ENCODE results near the gene KIF7. TPM values are rescaled to one million over a fixed set of nuclear protein-coding genes. Genes with fewer than 3 reads are reported as not detected.

Gene KIF7
- total RNA-seq, 1 experiment from 2014 or later, result 2.7 TPM

GRCh38 chr15:89631902-89632264 is 23.4 kb downstream of the KIF7 start:
- TF ChIP-seq CTCF (IDR thresholded peaks at IDR 0.05; ENCODE audit: unreplicated experiment), result no peak
- no peak overlapping the region for H3K4me3 Mint-ChIP-seq (ENCODE audit: unreplicated experiment)
- peaks cover 33% of the 10 kb centered on the region for H3K36me3 Mint-ChIP-seq (ENCODE audit: insufficient read depth, unreplicated experiment)
- no peak for DNase-seq (ENCODE audit: unreplicated experiment)
- H3K9me3 Mint-ChIP-seq (ENCODE audit: unreplicated experiment), result peaks cover 7% of the 10 kb centered on the region
- H3K27ac Mint-ChIP-seq (ENCODE audit: low read depth, unreplicated experiment), result no peak overlapping the region
- no peaks in the 10 kb centered on the region for H3K4me1 Mint-ChIP-seq (ENCODE audit: insufficient read depth, unreplicated experiment)
- ChIA-PET POLR2A (no interaction called here), CTCF (interaction anchor here (0.6 kb wide), 1 partner anchor 25 kb away, joined by 3 read pairs; no protein-coding TSS in a partner anchor)
- intact Hi-C loops (cut with micrococcal nuclease), result no loop called here
- no peaks in the 10 kb centered on the region for H3K27me3 Mint-ChIP-seq (ENCODE audit: insufficient read depth, unreplicated experiment)
- BruUV-seq (replicated peaks), result no TSS peak

- Mint-ChIP-seq H3K36me3 (ENCODE audit: insufficient read depth, unreplicated experiment) (peaks cover 37% of the 10 kb centered on the region), H3K9me3 (ENCODE audit: unreplicated experiment) (peaks cover 7% of the 10 kb centered on the region), H3K4me1 (ENCODE audit: insufficient read depth, unreplicated experiment) (no peaks in the 10 kb centered on the region), H3K4me3 (ENCODE audit: unreplicated experiment) (no peak overlapping the region), H3K27ac (ENCODE audit: low read depth, unreplicated experiment) (no peak overlapping the region), H3K27me3 (ENCODE audit: insufficient read depth, unreplicated experiment) (no peaks in the 10 kb centered on the region)
- ChIA-PET CTCF (interaction anchor here (0.7 to 1.2 kb wide), 2 partner anchors 13 to 15 kb away, joined by 3 read pairs; no protein-coding TSS in a partner anchor), POLR2A (no interaction called here)
- no peak for TF ChIP-seq CTCF (IDR thresholded peaks at IDR 0.05; ENCODE audit: unreplicated experiment)
- no TSS peak for BruUV-seq (replicated peaks)
- intact Hi-C loops (cut with micrococcal nuclease), result no loop called here
- no peak for DNase-seq (ENCODE audit: unreplicated experiment)
Observed at GRCh38 chr15:89630974-89631901, 24.0 kb downstream of the KIF7 start.

- Mint-ChIP-seq H3K36me3 (ENCODE audit: insufficient read depth, unreplicated experiment) (peaks cover 40% of the 10 kb centered on the region), H3K4me3 (ENCODE audit: unreplicated experiment) (no peak overlapping the region), H3K27ac (ENCODE audit: low read depth, unreplicated experiment) (no peak overlapping the region), H3K4me1 (ENCODE audit: insufficient read depth, unreplicated experiment) (no peaks in the 10 kb centered on the region), H3K27me3 (ENCODE audit: insufficient read depth, unreplicated experiment) (no peaks in the 10 kb centered on the region), H3K9me3 (ENCODE audit: unreplicated experiment) (peaks cover 3% of the 10 kb centered on the region)
- ChIA-PET CTCF (interaction anchor here (0.5 to 1.2 kb wide), 3 partner anchors 12 to 130 kb away, joined by 3 to 4 read pairs (median 3); no protein-coding TSS in a partner anchor), POLR2A (no interaction called here)
- no peak for TF ChIP-seq CTCF (IDR thresholded peaks at IDR 0.05; ENCODE audit: unreplicated experiment)
- intact Hi-C loops (cut with micrococcal nuclease), result no loop called here
- DNase-seq (ENCODE audit: unreplicated experiment), result no peak
- no TSS peak for BruUV-seq (replicated peaks)
Observed at GRCh38 chr15:89630260-89630659, 25.0 kb downstream of the KIF7 start.

- no peak overlapping the region for H3K27ac Mint-ChIP-seq (ENCODE audit: low read depth, unreplicated experiment)
- intact Hi-C loops (cut with micrococcal nuclease), result no loop called here
- H3K36me3 Mint-ChIP-seq (ENCODE audit: insufficient read depth, unreplicated experiment), result peaks cover 44% of the 10 kb centered on the region
- no peaks in the 10 kb centered on the region for H3K9me3 Mint-ChIP-seq (ENCODE audit: unreplicated experiment)
- no peaks in the 10 kb centered on the region for H3K4me1 Mint-ChIP-seq (ENCODE audit: insufficient read depth, unreplicated experiment)
- TF ChIP-seq CTCF (IDR thresholded peaks at IDR 0.05; ENCODE audit: unreplicated experiment), result no peak
- no peak for DNase-seq (ENCODE audit: unreplicated experiment)
- CTCF ChIA-PET, result interaction anchor here (0.5 to 1.2 kb wide), 3 partner anchors 12 to 131 kb away, joined by 3 to 4 read pairs (median 3); no protein-coding TSS in a partner anchor
- H3K4me3 Mint-ChIP-seq (ENCODE audit: unreplicated experiment), result no peak overlapping the region
- BruUV-seq (replicated peaks), result no TSS peak
- POLR2A ChIA-PET, result no interaction called here
- H3K27me3 Mint-ChIP-seq (ENCODE audit: insufficient read depth, unreplicated experiment), result no peaks in the 10 kb centered on the region
Observed at GRCh38 chr15:89629829-89630228, 25.4 kb downstream of the KIF7 start.

Data from MCF 10A (cell line).